Kidney epithelial cell (primary cell): Measurements from ENCODE around the gene PATJ. TPM values are rescaled to one million over a fixed set of nuclear protein-coding genes. Genes with fewer than 3 reads are reported as not detected.

Source experiments
- DNase-seq: peaks from one replicate; pipeline ENCODE4 v3.0.0-alpha.2; 2010; ENCODE audit warnings: low read depth
- H3K27me3 ChIP-seq: 2 replicates; pipeline ENCODE4 v1.6.0; 2011; ENCODE audit warnings: low read length; ENCODE audit not compliant: control insufficient read depth, insufficient read depth
- H3K36me3 ChIP-seq: 2 replicates; pipeline ENCODE4 v1.5.1; 2011; ENCODE audit warnings: low read length; ENCODE audit not compliant: control insufficient read depth, insufficient read depth
- H3K4me3 ChIP-seq: 2 replicates; pipeline ENCODE4 v1.5.1; 2011; ENCODE audit warnings: low read depth, mild to moderate bottlenecking, control low read depth, low read length
- CTCF ChIP-seq: IDR thresholded peaks from 2 replicates; pipeline ENCODE4 v1.5.1; 2011; ENCODE audit warnings: mild to moderate bottlenecking, moderate library complexity, low read length, control low read depth, inconsistent platforms; ENCODE audit not compliant: insufficient read depth, poor library complexity, severe bottlenecking
- total RNA-seq: library from RNA; depleted of rRNA; stranded (reverse); fragments of >200 nt; gene quantifications from 2 replicates; pipeline ENCODE4 v1.2.3, GENCODE V29; 2015

The PATJ gene
- total RNA-seq, 1 donor from 2014 or later, result 27.1 TPM

- H3K27me3 ChIP-seq, result no peaks in the 10 kb centered on the region
- no peak for TF ChIP-seq CTCF
Observed at GRCh38 chr1:61979729-61980128, 237.4 kb downstream of the PATJ start.

GRCh38 chr1:61980561-61980960, 238.3 kb downstream of the PATJ start:
- no peak for DNase-seq
- H3K4me3 ChIP-seq, result no peak overlapping the region
- no peak for TF ChIP-seq CTCF
- no peaks in the 10 kb centered on the region for H3K27me3 ChIP-seq
- no peaks in the 10 kb centered on the region for H3K36me3 ChIP-seq

More at GRCh38 chr1:61979729-61980128, 237.4 kb downstream of the PATJ start:
- DNase-seq, result no peak
- no peak overlapping the region for H3K4me3 ChIP-seq
- H3K36me3 ChIP-seq, result no peaks in the 10 kb centered on the region

GRCh38 chr1:61981870-61982660, 239.8 kb downstream of the PATJ start:
- no peak for DNase-seq
- no peaks in the 10 kb centered on the region for H3K27me3 ChIP-seq
- no peak for TF ChIP-seq CTCF
- H3K4me3 ChIP-seq, result no peak overlapping the region
- no peaks in the 10 kb centered on the region for H3K36me3 ChIP-seq

GRCh38 chr1:61983236-61983635, 241.0 kb downstream of the PATJ start:
- H3K27me3 ChIP-seq, result no peaks in the 10 kb centered on the region
- H3K36me3 ChIP-seq, result no peaks in the 10 kb centered on the region
- no peak for DNase-seq
- H3K4me3 ChIP-seq, result no peak overlapping the region
- TF ChIP-seq CTCF, result no peak

- TF ChIP-seq CTCF, result no peak
- H3K4me3 ChIP-seq, result no peak overlapping the region
- H3K36me3 ChIP-seq, result no peaks in the 10 kb centered on the region
- H3K27me3 ChIP-seq, result no peaks in the 10 kb centered on the region
- no peak for DNase-seq
Observed at GRCh38 chr1:61992257-61992656, 250.0 kb downstream of the PATJ start.
